ENCODE data around the gene MYL4.
A peak's percentile ranks its signal among the peaks of the same experiment; 100 is the strongest.
"Not testable (repeated sequence)": the region's sequence is repeated elsewhere in the genome, so short reads cannot be mapped to it uniquely, and the experiment has no call there.

Gene MYL4

DNA sequence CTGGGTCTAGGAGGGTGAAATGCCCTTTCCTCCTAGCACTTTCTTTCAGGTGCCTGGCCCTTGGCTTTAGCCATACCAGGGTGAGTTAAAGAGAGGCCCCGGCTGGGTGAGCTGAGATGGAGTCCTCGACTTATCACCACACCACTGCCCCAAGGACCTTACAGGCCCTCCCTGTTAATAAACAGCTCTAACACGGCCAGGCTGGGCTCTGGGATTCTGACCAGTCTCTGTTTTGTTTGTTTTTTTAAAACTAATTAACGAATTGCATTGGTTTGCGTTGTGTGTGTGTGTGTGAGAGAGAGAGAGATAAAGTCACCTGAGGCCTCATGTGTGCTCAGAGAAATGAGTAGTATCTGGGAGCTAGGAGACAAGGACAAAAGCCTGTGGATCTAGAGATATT lies 14.3 kb downstream of the MYL4 start:
- DNase-seq = no peak

DNA sequence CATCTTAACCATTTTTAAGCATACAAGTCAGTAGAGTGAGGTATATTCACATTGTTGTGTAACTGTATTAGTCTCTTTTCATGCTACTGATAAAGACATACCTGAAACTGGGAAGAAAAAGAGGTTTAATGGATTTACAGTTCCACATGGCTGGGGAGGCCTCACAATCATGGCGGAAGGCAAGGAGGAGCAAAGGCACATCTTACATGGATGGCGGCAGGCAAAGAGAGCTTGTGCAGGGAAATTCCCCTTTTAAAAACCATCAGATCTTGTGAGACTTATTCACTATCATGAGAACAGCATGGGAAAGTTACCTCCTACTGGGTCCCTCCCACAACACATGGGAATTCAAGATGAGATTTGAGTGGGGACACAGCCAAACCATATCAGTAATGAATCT lies 14.9 kb downstream of the MYL4 start:
- not testable (repeated sequence) for DNase-seq

DNA sequence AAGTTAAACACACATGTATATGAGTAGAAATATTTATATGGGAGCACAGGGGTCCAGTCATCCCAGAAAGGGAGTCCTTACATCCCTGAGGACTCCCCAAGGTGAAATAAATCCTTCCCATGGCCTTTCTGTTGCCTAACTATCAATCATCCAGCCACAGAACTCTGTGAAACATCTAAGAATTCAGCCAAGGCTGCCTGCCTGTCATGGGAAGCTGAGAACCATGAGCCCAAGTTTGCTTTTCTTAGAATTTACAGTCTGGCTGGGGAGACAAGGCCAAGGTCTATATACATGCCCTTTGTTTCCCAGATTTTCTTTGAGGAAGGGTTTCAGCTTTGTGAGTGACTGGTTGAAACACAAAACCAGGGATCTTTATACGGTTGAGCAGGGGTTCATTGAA lies 15.8 kb downstream of the MYL4 start:
- DNase-seq = no peak

GRCh38 chr17:47225436-47225858 lies 16.3 kb downstream of the MYL4 start:
- DNase-seq = no peak

GRCh38 chr17:47225911-47226688 lies 17.0 kb downstream of the MYL4 start:
- DNase-seq = no peak

- DNase-seq = no peak
Measured at GRCh38 chr17:47227862-47228261, 18.7 kb downstream of the MYL4 start.

- DNase-seq = peak; percentile 83
Measured at GRCh38 chr17:47229535-47230443, 20.6 kb downstream of the MYL4 start.

DNA sequence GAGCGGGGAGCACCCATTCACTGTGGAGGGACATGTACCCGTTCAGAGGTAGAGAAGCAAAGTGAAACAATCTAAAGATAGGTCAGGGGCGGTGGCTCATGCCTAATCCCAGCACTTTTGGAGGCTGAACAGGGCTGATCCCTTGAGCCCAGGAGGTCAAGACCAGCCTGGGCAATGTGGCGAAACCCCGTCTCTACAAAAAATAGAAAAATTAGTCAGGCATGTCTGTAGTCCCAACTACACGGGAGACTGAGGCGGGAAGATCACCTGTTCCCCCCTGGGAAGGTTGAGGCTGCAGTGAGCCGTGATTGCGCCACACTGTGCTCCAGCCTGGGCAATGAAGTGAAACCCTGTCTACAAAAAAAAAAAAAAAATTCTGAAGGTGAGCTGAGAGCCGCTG lies 21.7 kb downstream of the MYL4 start:
- DNase-seq = no peak

DNA sequence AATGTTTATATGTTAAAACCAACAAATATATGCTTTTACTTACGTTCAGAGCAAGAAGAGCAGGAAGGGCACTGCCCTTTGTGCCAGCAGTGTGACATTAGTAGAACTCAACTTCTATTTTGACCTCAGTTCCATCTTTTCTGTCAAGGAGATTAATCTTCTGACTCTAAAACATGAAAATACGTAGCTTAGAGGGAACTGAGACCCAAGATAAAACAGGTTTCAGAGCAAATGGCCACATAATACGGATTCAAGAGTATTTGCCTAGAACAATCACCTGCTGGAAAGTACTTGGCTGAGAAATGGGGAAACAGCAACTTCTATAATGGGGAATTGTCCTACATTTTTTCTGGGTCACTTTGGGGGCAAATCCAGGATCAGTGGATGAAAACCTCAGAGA lies 22.2 kb downstream of the MYL4 start:
- no peak for DNase-seq

GRCh38 chr17:47231866-47232265 lies 22.7 kb downstream of the MYL4 start:
- DNase-seq = no peak

GRCh38 chr17:47232465-47232864 lies 23.3 kb downstream of the MYL4 start:
- DNase-seq = no peak

DNA sequence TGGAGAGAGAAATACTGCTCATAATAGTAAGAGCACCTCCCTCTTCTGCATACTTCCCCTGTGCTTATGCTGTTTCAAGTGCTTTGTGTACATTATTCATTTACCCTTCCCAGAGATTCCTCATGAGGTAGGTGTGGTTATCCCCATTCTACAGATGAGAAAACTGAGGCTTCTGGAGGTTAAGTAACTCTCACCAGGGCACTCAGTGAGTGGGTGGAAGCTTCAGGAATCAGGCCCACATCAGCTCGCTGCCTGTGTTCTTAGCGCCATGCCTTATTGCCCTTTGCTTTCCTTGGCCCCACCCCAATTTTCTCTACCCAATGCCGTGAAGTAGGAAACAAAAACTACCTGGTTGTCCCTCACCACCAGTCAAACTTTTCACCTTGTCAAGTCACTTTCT lies 26.4 kb downstream of the MYL4 start:
- DNase-seq = no peak

GRCh38 chr17:47235923-47236322 lies 26.8 kb downstream of the MYL4 start:
- DNase-seq = no peak

- no peak for DNase-seq
Measured at GRCh38 chr17:47237841-47238240, 28.7 kb downstream of the MYL4 start.

DNA sequence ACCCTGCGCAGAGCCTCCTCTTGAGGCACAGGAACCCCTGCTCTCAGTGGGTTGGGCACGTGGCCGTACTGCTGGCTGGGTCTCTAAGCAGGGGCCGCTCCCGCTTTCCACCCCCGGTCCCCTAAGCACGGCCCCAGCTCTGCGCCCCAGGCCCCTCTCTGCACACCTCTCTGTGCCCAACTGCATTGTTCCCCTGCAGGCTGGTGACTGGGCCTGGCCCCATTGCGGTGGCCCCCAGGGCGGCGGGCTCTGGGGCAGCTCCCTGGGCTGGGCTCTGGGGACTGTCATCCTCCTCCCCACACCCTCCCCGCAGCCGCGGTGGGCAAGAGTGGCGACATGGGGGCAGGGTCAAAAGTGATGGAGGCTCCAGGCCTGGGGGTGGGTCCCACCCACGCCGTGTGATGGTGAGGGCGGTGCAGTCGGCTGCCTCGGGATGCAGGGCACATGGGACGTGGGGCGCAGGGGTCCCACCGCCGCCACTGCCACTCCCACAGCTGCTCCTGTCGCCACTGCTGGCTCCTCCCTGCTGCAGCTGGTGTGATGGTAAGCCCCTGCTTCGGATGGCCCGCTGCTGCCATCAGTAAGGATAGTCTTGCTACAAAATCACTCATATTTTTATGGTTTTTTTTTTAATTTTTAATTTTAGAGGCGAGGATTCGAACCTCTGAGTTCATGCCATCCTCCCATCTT lies 29.3 kb downstream of the MYL4 start:
- DNase-seq = no peak

- no peak for DNase-seq
Measured at GRCh38 chr17:47239619-47239966, 30.4 kb downstream of the MYL4 start.

DNA sequence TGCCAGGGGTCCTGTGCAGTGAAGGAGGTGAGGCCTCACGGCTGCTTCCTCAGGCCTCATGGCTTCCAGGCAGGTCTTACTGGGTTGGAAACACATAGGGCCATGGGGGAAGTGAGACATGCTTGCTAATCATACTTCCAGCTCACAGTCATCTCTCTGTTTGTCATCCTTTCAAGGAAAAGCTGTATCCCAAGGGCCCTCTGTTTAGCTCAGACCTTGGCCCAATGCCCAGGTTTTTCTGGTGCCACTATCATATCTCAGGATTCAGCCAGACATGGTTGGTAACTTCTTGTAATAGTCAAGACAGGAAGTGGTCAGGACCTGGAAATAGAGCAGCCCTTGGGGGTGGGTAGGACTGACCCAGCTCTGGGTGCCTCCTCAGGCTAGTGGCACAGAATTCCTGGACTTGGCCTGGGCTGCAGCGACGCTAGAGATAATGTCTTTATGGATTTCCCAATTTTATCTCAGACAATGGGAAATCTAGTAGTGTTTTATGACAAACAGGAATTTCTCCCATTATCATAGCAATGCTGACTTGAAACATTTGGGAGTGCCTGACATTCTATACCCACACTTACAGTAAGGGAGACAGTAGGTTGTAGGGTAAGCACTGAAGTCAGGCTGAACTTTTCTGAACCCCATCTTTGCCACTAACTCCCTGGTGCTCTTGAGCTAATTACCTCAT lies 31.0 kb downstream of the MYL4 start:
- DNase-seq = peak; percentile 28

DNA sequence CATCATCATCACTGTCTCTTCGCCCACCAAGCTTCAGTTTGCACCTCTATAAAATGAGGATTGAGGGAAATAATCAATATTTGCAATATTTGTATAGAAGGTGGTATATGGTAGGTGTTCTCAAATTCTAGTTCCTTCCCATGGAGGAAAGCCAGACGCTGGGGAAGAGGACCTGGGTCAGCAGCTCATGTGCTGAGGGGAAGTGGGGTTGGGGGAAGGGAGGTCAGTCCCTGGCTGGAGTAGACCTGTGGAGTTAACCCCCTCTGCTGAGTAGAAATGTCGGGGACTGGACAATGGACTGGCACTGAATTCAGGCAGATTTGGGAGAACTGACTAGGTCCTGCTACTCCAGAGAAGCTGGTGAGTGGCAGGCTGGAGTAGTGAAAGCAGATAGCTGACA lies 31.7 kb downstream of the MYL4 start:
- DNase-seq = no peak

- no peak for DNase-seq
Measured at GRCh38 chr17:47242648-47243047, 33.5 kb downstream of the MYL4 start.

GRCh38 chr17:47243737-47244598 lies 34.8 kb downstream of the MYL4 start:
- DNase-seq = no peak

GRCh38 chr17:47244697-47245096 lies 35.5 kb downstream of the MYL4 start:
- DNase-seq = no peak

DNA sequence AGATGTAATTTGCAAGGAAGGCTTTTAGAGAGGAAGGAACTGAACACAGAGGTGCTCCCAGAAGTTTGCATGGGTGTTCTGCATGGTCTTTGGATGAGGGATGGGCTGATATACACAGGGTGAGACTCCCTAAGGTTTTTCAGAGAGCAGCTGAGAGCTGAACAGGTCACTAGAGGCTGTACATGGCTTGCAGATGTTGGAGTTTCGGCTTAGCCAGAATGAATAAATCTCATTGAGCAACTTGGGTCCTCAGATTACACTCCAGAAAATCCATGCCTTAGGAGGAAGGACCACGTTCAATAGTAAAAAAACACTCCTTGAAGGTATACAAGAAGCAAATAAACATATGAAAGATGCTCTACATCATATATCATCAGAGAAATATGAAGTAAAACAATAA lies 37.0 kb downstream of the MYL4 start:
- no peak for DNase-seq
